ENCODE results near the gene TMEM132A.

GRCh38 chr11:60927600-60927999 is 3.3 kb downstream of the TMEM132A start:
- no peak for TF ChIP-seq POLR2A (IDR thresholded peaks at IDR 0.05)
- no peak for TF ChIP-seq CTCF (IDR thresholded peaks at IDR 0.05)
- no peak for TF ChIP-seq EP300 (IDR thresholded peaks at IDR 0.05)

All from ovary (tissue), 3 donors.